DOHH2 (cell line): ENCODE results near the gene NINJ1.

ENCODE experiments used
- H3F3A ChIP-seq: fragments of 200-600 bp; sonication (generic), shearing (Covaris generic); 2 replicates; pipeline ENCODE4 v1.6.0; 2016; ENCODE audit warnings: antibody characterized with exemption, mild to moderate bottlenecking; ENCODE audit not compliant: control insufficient read depth, insufficient read depth
- H3K27ac ChIP-seq: fragments of 200-600 bp; sonication (generic); 2 replicates; pipeline ENCODE4 v1.5.1; 2014; ENCODE audit warnings: low read depth, mild to moderate bottlenecking, low read length, moderate library complexity
- H3K27me3 ChIP-seq: fragments of 200-600 bp; sonication (generic); 2 replicates; pipeline ENCODE4 v1.6.1; 2014; ENCODE audit warnings: mild to moderate bottlenecking, low read length, mixed read lengths; ENCODE audit not compliant: control insufficient read depth
- H3K36me3 ChIP-seq: fragments of 200-600 bp; sonication (generic); 2 replicates; pipeline ENCODE4 v1.6.1; 2014; ENCODE audit warnings: mild to moderate bottlenecking, low read length, moderate library complexity, mixed read lengths; ENCODE audit not compliant: control insufficient read depth
- H3K4me1 ChIP-seq: fragments of 200-600 bp; sonication (generic); 2 replicates; pipeline ENCODE4 v1.6.1; 2014; ENCODE audit warnings: mild to moderate bottlenecking, low read length, mixed read lengths; ENCODE audit not compliant: control insufficient read depth
- H3K4me2 ChIP-seq: fragments of 200-600 bp; sonication (generic); 2 replicates; pipeline ENCODE4 v1.6.0; 2014; ENCODE audit warnings: mild to moderate bottlenecking, low read length, moderate library complexity
- H3K4me3 ChIP-seq: fragments of 200-600 bp; sonication (generic); 2 replicates; pipeline ENCODE4 v1.5.1; 2014; ENCODE audit warnings: mild to moderate bottlenecking, low read length, mixed read lengths
- H3K79me2 ChIP-seq: fragments of 200-600 bp; sonication (generic); 2 replicates; pipeline ENCODE4 v1.6.1; 2014; ENCODE audit warnings: mild to moderate bottlenecking, low read length, mixed read lengths; ENCODE audit not compliant: control insufficient read depth
- H3K9me2 ChIP-seq: fragments of 200-600 bp; sonication (generic); replicated peaks from 2 replicates; pipeline ENCODE4 v1.6.1; 2014; ENCODE audit warnings: mild to moderate bottlenecking, low read length, mixed read lengths; ENCODE audit not compliant: control insufficient read depth
- H3K9me3 ChIP-seq: fragments of 200-600 bp; sonication (generic); 2 replicates; pipeline ENCODE4 v1.6.1; 2014; ENCODE audit warnings: antibody characterized with exemption, low read length, mixed read lengths; ENCODE audit not compliant: control insufficient read depth, insufficient read depth
- H4K20me1 ChIP-seq: fragments of 200-600 bp; sonication (generic); 2 replicates; pipeline ENCODE4 v1.6.0; 2014; ENCODE audit warnings: low read depth, mild to moderate bottlenecking, antibody characterized with exemption, low read length, moderate library complexity; ENCODE audit not compliant: control insufficient read depth, insufficient read depth
- CTCF ChIP-seq: fragments of 200-600 bp; sonication (generic); IDR thresholded peaks from one replicate; pipeline ENCODE4 v1.5.1; 2014; ENCODE audit warnings: antibody characterized with exemption, mild to moderate bottlenecking, low read depth, low read length; ENCODE audit not compliant: poor library complexity, severe bottlenecking
- EZH2phosphoT487 ChIP-seq: fragments of 200-600 bp; sonication (generic); IDR thresholded peaks from 2 replicates; pipeline ENCODE4 v1.6.1; 2017; ENCODE audit warnings: borderline replicate concordance, mild to moderate bottlenecking, antibody characterized with exemption, low read length, moderate library complexity, mixed read lengths

Gene NINJ1

GRCh38 chr9:93166699-93167098 lies 32.6 kb upstream of the NINJ1 start:
- TF ChIP-seq CTCF (no peak), EZH2phosphoT487 (no peak)
- Histone ChIP-seq H3K4me3 (no peak overlapping the region), H3K27me3 (no peaks in the 10 kb centered on the region), H3K4me1 (peaks cover 6% of the 10 kb centered on the region; the same call in 1 of the 2 replicates), H3K36me3 (no peaks in the 10 kb centered on the region), H3K4me2 (no peak overlapping the region), H3K79me2 (no peaks in the 10 kb centered on the region), H3K27ac (no peak overlapping the region), H4K20me1 (no peaks in the 10 kb centered on the region), H3F3A (no peaks in the 10 kb centered on the region), H3K9me2 (no peaks in the 10 kb centered on the region), H3K9me3 (no peaks in the 10 kb centered on the region)

GRCh38 chr9:93164085-93164484 lies 30.0 kb upstream of the NINJ1 start:
- TF ChIP-seq EZH2phosphoT487 (no peak), CTCF (no peak)

GRCh38 chr9:93161786-93162562 lies 27.9 kb upstream of the NINJ1 start:
- H4K20me1 ChIP-seq, result no peaks in the 10 kb centered on the region
- H3K27me3 ChIP-seq, result no peaks in the 10 kb centered on the region
- peaks cover 32% of the 10 kb centered on the region for H3K4me1 ChIP-seq
- no peaks in the 10 kb centered on the region for H3K79me2 ChIP-seq
- no peak overlapping the region for H3K4me3 ChIP-seq
- no peak overlapping the region for H3K27ac ChIP-seq
- no peaks in the 10 kb centered on the region for H3K9me2 ChIP-seq
- TF ChIP-seq CTCF (no peak), EZH2phosphoT487 (no peak)
- H3K9me3 ChIP-seq, result no peaks in the 10 kb centered on the region
- no peak overlapping the region for H3K4me2 ChIP-seq
- H3K36me3 ChIP-seq, result no peaks in the 10 kb centered on the region
- no peaks in the 10 kb centered on the region for H3F3A ChIP-seq

More at GRCh38 chr9:93164085-93164484, 30.0 kb upstream of the NINJ1 start:
- H3K79me2 ChIP-seq, result no peaks in the 10 kb centered on the region
- no peak overlapping the region for H3K4me2 ChIP-seq
- no peak overlapping the region for H3K4me3 ChIP-seq
- H4K20me1 ChIP-seq, result no peaks in the 10 kb centered on the region
- no peaks in the 10 kb centered on the region for H3F3A ChIP-seq
- H3K27me3 ChIP-seq, result no peaks in the 10 kb centered on the region
- H3K9me2 ChIP-seq, result no peaks in the 10 kb centered on the region
- peaks cover 18% of the 10 kb centered on the region for H3K4me1 ChIP-seq
- no peaks in the 10 kb centered on the region for H3K36me3 ChIP-seq
- H3K27ac ChIP-seq, result no peak overlapping the region
- H3K9me3 ChIP-seq, result no peaks in the 10 kb centered on the region
